ENCODE measurements around the gene CLRN1.

CLRN1 gene

DNA sequence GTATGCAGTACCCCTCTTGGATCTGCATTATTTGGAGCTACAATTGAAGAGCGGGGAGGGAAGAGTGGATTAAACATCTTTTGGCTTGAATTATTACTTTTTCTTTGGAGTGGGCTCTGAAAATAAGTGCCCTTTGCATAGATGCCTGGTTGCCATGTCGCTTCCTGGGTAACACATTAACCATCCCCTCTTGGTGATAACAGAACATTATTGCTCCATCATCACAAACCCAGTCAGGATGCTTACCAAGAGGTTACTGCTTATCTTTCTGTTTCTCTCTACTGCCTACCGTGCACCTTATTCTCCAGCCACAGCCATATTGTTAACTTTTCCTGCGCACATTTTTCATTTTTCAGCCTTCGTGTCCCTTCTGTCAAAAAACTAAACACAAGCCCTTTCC lies 42.7 kb upstream of the CLRN1 start:
- H3K9me3 ChIP-seq (ENCODE audit: insufficient read depth, low read depth, low read length): no peaks in the 10 kb centered on the region
- H3K36me3 ChIP-seq (ENCODE audit: insufficient read depth, low read length): no peaks in the 10 kb centered on the region
- H3K4me1 ChIP-seq (ENCODE audit: insufficient read depth, low read length, poor library complexity, severe bottlenecking): peaks cover 11% of the 10 kb centered on the region
- H3K9ac ChIP-seq (ENCODE audit: low read depth, low read length, poor library complexity, severe bottlenecking): no peak overlapping the region
- no peaks in the 10 kb centered on the region for H3K79me2 ChIP-seq (ENCODE audit: insufficient read depth, low read length)
- no peaks in the 10 kb centered on the region for H3F3A ChIP-seq (ENCODE audit: low read depth)
- no peaks in the 10 kb centered on the region for H3K27me3 ChIP-seq (ENCODE audit: insufficient read depth, low read length, poor library complexity, severe bottlenecking)
- no peak for TF ChIP-seq EZH2phosphoT487 (IDR thresholded peaks at IDR 0.05; ENCODE audit: borderline replicate concordance)
- TF ChIP-seq, protein P1, sequence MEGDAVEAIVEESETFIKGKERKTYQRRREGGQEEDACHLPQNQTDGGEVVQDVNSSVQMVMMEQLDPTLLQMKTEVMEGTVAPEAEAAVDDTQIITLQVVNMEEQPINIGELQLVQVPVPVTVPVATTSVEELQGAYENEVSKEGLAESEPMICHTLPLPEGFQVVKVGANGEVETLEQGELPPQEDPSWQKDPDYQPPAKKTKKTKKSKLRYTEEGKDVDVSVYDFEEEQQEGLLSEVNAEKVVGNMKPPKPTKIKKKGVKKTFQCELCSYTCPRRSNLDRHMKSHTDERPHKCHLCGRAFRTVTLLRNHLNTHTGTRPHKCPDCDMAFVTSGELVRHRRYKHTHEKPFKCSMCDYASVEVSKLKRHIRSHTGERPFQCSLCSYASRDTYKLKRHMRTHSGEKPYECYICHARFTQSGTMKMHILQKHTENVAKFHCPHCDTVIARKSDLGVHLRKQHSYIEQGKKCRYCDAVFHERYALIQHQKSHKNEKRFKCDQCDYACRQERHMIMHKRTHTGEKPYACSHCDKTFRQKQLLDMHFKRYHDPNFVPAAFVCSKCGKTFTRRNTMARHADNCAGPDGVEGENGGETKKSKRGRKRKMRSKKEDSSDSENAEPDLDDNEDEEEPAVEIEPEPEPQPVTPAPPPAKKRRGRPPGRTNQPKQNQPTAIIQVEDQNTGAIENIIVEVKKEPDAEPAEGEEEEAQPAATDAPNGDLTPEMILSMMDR (conservative IDR thresholded peaks at IDR 0.05; ENCODE audit: low read length): no peak
- H4K20me1 ChIP-seq (ENCODE audit: insufficient read depth, low read length, poor library complexity, severe bottlenecking): no peaks in the 10 kb centered on the region
- H2AFZ ChIP-seq (ENCODE audit: low read length): no peak overlapping the region
- H3K9me2 ChIP-seq (replicated peaks; ENCODE audit: low read depth, low read length): no peaks in the 10 kb centered on the region
- H3K4me2 ChIP-seq (ENCODE audit: low read depth, low read length, poor library complexity, severe bottlenecking): no peak overlapping the region
- no peak overlapping the region for H3K4me3 ChIP-seq (ENCODE audit: low read length, poor library complexity, severe bottlenecking)

DNA sequence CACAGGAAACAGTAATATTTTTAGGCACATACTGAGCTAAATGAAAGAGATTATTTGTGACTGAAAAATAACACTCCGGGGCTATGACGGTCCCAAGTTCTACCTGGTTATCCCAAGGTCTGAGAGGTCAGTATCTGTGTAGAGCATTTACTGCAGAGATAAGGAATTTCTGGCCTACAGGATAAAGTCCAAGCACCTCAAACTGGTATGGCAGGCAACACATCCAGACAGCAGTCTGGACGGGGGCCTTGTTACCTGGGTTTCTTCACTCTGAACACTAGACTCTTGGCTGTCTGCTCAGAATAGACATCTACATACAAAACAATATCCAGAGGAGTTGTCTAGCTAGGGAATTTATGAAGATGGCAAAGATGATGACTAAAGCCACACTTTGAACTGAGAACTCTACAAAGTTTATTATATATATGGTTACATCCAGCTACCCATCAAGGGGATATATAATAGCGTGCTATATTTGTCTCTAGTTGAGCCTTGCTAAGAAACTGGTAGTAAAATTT lies 42.0 kb upstream of the CLRN1 start:
- Histone ChIP-seq H3K9me3 (ENCODE audit: insufficient read depth, low read depth, low read length) (no peaks in the 10 kb centered on the region), H3K4me3 (ENCODE audit: low read length, poor library complexity, severe bottlenecking) (no peak overlapping the region), H3K9me2 (replicated peaks; ENCODE audit: low read depth, low read length) (no peaks in the 10 kb centered on the region), H3F3A (ENCODE audit: low read depth) (no peaks in the 10 kb centered on the region), H2AFZ (ENCODE audit: low read length) (no peak overlapping the region), H3K4me2 (ENCODE audit: low read depth, low read length, poor library complexity, severe bottlenecking) (no peak overlapping the region), H3K36me3 (ENCODE audit: insufficient read depth, low read length) (no peaks in the 10 kb centered on the region), H3K9ac (ENCODE audit: low read depth, low read length, poor library complexity, severe bottlenecking) (no peak overlapping the region), H3K27me3 (ENCODE audit: insufficient read depth, low read length, poor library complexity, severe bottlenecking) (no peaks in the 10 kb centered on the region), H3K4me1 (ENCODE audit: insufficient read depth, low read length, poor library complexity, severe bottlenecking) (peaks cover 11% of the 10 kb centered on the region), H3K79me2 (ENCODE audit: insufficient read depth, low read length) (no peaks in the 10 kb centered on the region), H4K20me1 (ENCODE audit: insufficient read depth, low read length, poor library complexity, severe bottlenecking) (no peaks in the 10 kb centered on the region)
- no peak for TF ChIP-seq EZH2phosphoT487 (IDR thresholded peaks at IDR 0.05; ENCODE audit: borderline replicate concordance)
- TF ChIP-seq, protein P1 (conservative IDR thresholded peaks at IDR 0.05; ENCODE audit: low read length): no peak

DNA sequence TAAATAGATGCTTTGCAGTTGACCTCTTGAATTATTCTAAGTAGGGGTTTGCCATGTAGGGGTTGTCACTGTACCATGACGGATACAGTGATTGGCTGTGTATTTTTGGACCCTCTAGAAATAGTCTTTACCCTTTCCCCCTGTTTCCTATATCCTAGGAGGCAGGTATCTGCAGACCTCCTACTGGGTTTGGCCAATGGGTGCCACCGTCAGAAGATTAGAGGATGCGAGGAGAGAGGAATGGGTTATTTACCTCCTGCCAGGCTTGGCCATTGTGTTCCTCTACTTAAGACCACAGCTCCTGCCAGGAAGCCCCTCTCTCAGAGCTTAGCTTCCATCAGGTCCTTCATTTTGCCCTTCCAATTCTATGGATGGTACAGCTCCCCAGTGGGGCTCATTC lies 40.2 kb upstream of the CLRN1 start:
- Histone ChIP-seq H4K20me1 (ENCODE audit: insufficient read depth, low read length, poor library complexity, severe bottlenecking) (no peaks in the 10 kb centered on the region), H3K79me2 (ENCODE audit: insufficient read depth, low read length) (no peaks in the 10 kb centered on the region), H3F3A (ENCODE audit: low read depth) (no peaks in the 10 kb centered on the region), H3K36me3 (ENCODE audit: insufficient read depth, low read length) (no peaks in the 10 kb centered on the region), H3K4me2 (ENCODE audit: low read depth, low read length, poor library complexity, severe bottlenecking) (no peak overlapping the region), H3K9ac (ENCODE audit: low read depth, low read length, poor library complexity, severe bottlenecking) (no peak overlapping the region), H3K27me3 (ENCODE audit: insufficient read depth, low read length, poor library complexity, severe bottlenecking) (no peaks in the 10 kb centered on the region), H3K4me1 (ENCODE audit: insufficient read depth, low read length, poor library complexity, severe bottlenecking) (peaks cover 11% of the 10 kb centered on the region), H3K9me3 (ENCODE audit: insufficient read depth, low read depth, low read length) (no peaks in the 10 kb centered on the region), H3K9me2 (replicated peaks; ENCODE audit: low read depth, low read length) (no peaks in the 10 kb centered on the region), H2AFZ (ENCODE audit: low read length) (no peak overlapping the region), H3K4me3 (ENCODE audit: low read length, poor library complexity, severe bottlenecking) (no peak overlapping the region)
- no peak for TF ChIP-seq EZH2phosphoT487 (IDR thresholded peaks at IDR 0.05; ENCODE audit: borderline replicate concordance)
- TF ChIP-seq, protein P1 (conservative IDR thresholded peaks at IDR 0.05; ENCODE audit: low read length): no peak
